Ovary (tissue), 3 donors: Measurements from ENCODE around the gene ADAMTS10.

Experiments used
- POLR2A ChIP-seq: fragments of 450-650 bp; IDR thresholded peaks from one replicate; pipeline ENCODE4 v1.6.1; 2017; ENCODE audit warnings: antibody characterized with exemption, mild to moderate bottlenecking, moderate library complexity
- TF ChIP-seq, protein P1 (sequence below), 3 donors: fragments of 450-650 bp in 2 of 3; fragments of 200-600 bp in 1 of 3; IDR thresholded peaks; one replicate each; pipeline versions ENCODE4 v1.5.1 to v1.8.0; 2016 to 2022; ENCODE audit warnings: antibody characterized with exemption in 3 of 3, mild to moderate bottlenecking in 1 of 3
- donor health status: DM: no; HTN: no; CAD: no.

DNA sequence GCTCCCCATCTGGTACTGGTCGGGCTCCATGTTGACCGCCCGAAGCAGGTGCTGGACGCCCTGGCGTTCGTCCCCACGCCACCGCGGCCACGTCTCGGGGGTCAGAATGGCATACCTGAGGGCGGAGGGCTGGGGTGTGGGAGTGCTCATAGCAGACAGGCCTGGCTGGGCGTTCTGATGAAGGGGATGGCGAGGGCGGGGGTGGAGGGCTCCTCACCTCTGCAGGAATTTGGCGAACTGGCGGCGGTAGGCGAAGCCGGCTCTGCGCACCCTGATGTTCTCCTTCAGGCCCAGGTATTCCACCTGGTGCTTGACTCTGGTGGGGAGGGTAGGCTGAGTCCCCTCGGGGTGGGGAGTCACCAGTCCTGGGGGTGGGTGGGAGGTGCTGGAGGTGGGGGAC lies 74.2 kb downstream of the ADAMTS10 start:
- TF ChIP-seq POLR2A = no peak
- TF ChIP-seq, protein P1, sequence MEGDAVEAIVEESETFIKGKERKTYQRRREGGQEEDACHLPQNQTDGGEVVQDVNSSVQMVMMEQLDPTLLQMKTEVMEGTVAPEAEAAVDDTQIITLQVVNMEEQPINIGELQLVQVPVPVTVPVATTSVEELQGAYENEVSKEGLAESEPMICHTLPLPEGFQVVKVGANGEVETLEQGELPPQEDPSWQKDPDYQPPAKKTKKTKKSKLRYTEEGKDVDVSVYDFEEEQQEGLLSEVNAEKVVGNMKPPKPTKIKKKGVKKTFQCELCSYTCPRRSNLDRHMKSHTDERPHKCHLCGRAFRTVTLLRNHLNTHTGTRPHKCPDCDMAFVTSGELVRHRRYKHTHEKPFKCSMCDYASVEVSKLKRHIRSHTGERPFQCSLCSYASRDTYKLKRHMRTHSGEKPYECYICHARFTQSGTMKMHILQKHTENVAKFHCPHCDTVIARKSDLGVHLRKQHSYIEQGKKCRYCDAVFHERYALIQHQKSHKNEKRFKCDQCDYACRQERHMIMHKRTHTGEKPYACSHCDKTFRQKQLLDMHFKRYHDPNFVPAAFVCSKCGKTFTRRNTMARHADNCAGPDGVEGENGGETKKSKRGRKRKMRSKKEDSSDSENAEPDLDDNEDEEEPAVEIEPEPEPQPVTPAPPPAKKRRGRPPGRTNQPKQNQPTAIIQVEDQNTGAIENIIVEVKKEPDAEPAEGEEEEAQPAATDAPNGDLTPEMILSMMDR (IDR thresholded peaks at IDR 0.05) = no peak
